IPS DF 19.7 (cell line): ENCODE measurements around the gene RBM28.

ENCODE experiments used
- DNase-seq: peaks from one replicate; pipeline ENCODE4 v3.0.0-alpha.2; 2013; ENCODE audit warnings: low read depth, low spot score

RBM28 gene

GRCh38 chr7:128260069-128260795 lies 83.5 kb downstream of the RBM28 start:
- no peak for DNase-seq

- DNase-seq = no peak
Measured at GRCh38 chr7:128259131-128260061, 84.3 kb downstream of the RBM28 start.

- DNase-seq = no peak
Measured at GRCh38 chr7:128257458-128257857, 86.2 kb downstream of the RBM28 start.

- no peak for DNase-seq
Measured at GRCh38 chr7:128255271-128255670, 88.4 kb downstream of the RBM28 start.

GRCh38 chr7:128254470-128254869 lies 89.2 kb downstream of the RBM28 start:
- no peak for DNase-seq

- DNase-seq = no peak
Measured at GRCh38 chr7:128253701-128254100, 90.0 kb downstream of the RBM28 start.

GRCh38 chr7:128251337-128251736 lies 92.4 kb downstream of the RBM28 start:
- no peak for DNase-seq
